ENCODE data around the gene PNPLA6. TPM values are rescaled to one million over a fixed set of nuclear protein-coding genes. Genes with fewer than 3 reads are reported as not detected.

The PNPLA6 gene
- total and polyA plus RNA-seq, 2 experiments from 2014 or later, result 43.0 to 50.5 TPM

GRCh38 chr19:7562646-7563393 is 27.3 kb downstream of the PNPLA6 start:
- H3K9me2 ChIP-seq (replicated peaks; ENCODE audit: insufficient read depth), result no peaks in the 10 kb centered on the region
- H3K4me1 ChIP-seq (ENCODE audit: insufficient read depth), result no peaks in the 10 kb centered on the region
- WGBS (ENCODE audit: low lambda C conversion rate, missing lambda C conversion rate), result 86% methylated on average over 10 of the region's 16 CpGs
- no peaks in the 10 kb centered on the region for H3K79me2 ChIP-seq
- no peak overlapping the region for H2AFZ ChIP-seq
- no peak overlapping the region for H3K4me2 ChIP-seq
- TF ChIP-seq EZH2 (IDR thresholded peaks at IDR 0.05; ENCODE audit: borderline replicate concordance) (no peak), CTCF (IDR thresholded peaks at IDR 0.05; ENCODE audit: poor library complexity) (no peak), EZH2phosphoT487 (IDR thresholded peaks at IDR 0.05; ENCODE audit: low read depth, severe bottlenecking, unreplicated experiment) (no peak)
- H3K4me3 ChIP-seq, result no peak overlapping the region
- no peaks in the 10 kb centered on the region for H3K36me3 ChIP-seq (replicated peaks; ENCODE audit: insufficient read depth, low read depth)
- no peaks in the 10 kb centered on the region for H3K27me3 ChIP-seq
- no peaks in the 10 kb centered on the region for H3K9me3 ChIP-seq (ENCODE audit: low read depth)
- no peak overlapping the region for H3K27ac ChIP-seq
- no peak for DNase-seq (ENCODE audit: low spot score)
- H4K20me1 ChIP-seq (ENCODE audit: insufficient read depth, poor library complexity, severe bottlenecking), result no peaks in the 10 kb centered on the region

GRCh38 chr19:7564866-7565265 is 29.3 kb downstream of the PNPLA6 start:
- no peaks in the 10 kb centered on the region for H3K36me3 ChIP-seq (replicated peaks; ENCODE audit: insufficient read depth, low read depth)
- H3K27ac ChIP-seq, result no peak overlapping the region
- no peak for TF ChIP-seq CTCF (IDR thresholded peaks at IDR 0.05; ENCODE audit: poor library complexity)
- TF ChIP-seq EZH2 (IDR thresholded peaks at IDR 0.05; ENCODE audit: borderline replicate concordance), result no peak
- TF ChIP-seq EZH2phosphoT487 (IDR thresholded peaks at IDR 0.05; ENCODE audit: low read depth, severe bottlenecking, unreplicated experiment), result no peak

GRCh38 chr19:7565332-7565731 is 29.8 kb downstream of the PNPLA6 start:
- no peaks in the 10 kb centered on the region for H3K79me2 ChIP-seq
- WGBS (ENCODE audit: low lambda C conversion rate, missing lambda C conversion rate), result 84% methylated on average over 5 of the region's 5 CpGs
- no peak overlapping the region for H2AFZ ChIP-seq
- no peaks in the 10 kb centered on the region for H3K27me3 ChIP-seq
- no peaks in the 10 kb centered on the region for H4K20me1 ChIP-seq (ENCODE audit: insufficient read depth, poor library complexity, severe bottlenecking)
- TF ChIP-seq EZH2phosphoT487 (IDR thresholded peaks at IDR 0.05; ENCODE audit: low read depth, severe bottlenecking, unreplicated experiment) (no peak), EZH2 (IDR thresholded peaks at IDR 0.05; ENCODE audit: borderline replicate concordance) (no peak), CTCF (IDR thresholded peaks at IDR 0.05; ENCODE audit: poor library complexity) (no peak)
- H3K4me2 ChIP-seq, result no peak overlapping the region
- H3K36me3 ChIP-seq (replicated peaks; ENCODE audit: insufficient read depth, low read depth), result no peaks in the 10 kb centered on the region
- H3K4me1 ChIP-seq (ENCODE audit: insufficient read depth), result no peaks in the 10 kb centered on the region
- H3K4me3 ChIP-seq, result no peak overlapping the region
- H3K9me2 ChIP-seq (replicated peaks; ENCODE audit: insufficient read depth), result no peaks in the 10 kb centered on the region
- H3K9me3 ChIP-seq (ENCODE audit: low read depth), result no peaks in the 10 kb centered on the region
- no peak for DNase-seq (ENCODE audit: low spot score)
- no peak overlapping the region for H3K27ac ChIP-seq

More at GRCh38 chr19:7564866-7565265, 29.3 kb downstream of the PNPLA6 start:
- 89% methylated on average over 4 of the region's 4 CpGs for WGBS (ENCODE audit: low lambda C conversion rate, missing lambda C conversion rate)
- H3K4me2 ChIP-seq, result no peak overlapping the region
- H2AFZ ChIP-seq, result no peak overlapping the region
- no peaks in the 10 kb centered on the region for H3K9me3 ChIP-seq (ENCODE audit: low read depth)
- no peaks in the 10 kb centered on the region for H3K27me3 ChIP-seq
- DNase-seq (ENCODE audit: low spot score), result no peak
- no peaks in the 10 kb centered on the region for H3K79me2 ChIP-seq
- H3K9me2 ChIP-seq (replicated peaks; ENCODE audit: insufficient read depth), result no peaks in the 10 kb centered on the region
- H4K20me1 ChIP-seq (ENCODE audit: insufficient read depth, poor library complexity, severe bottlenecking), result no peaks in the 10 kb centered on the region
- H3K4me1 ChIP-seq (ENCODE audit: insufficient read depth), result no peaks in the 10 kb centered on the region
- H3K4me3 ChIP-seq, result no peak overlapping the region

Data from hepatocyte (in vitro differentiated cells).